Transverse colon (tissue), 4 donors: ENCODE data around the gene PHAF1. TPM values are rescaled to one million over a fixed set of nuclear protein-coding genes. Genes with fewer than 3 reads are reported as not detected.

Experiments
- DNase-seq: peaks from one replicate; pipeline ENCODE4 v3.0.0-alpha.2; 2019
- H3K27ac ChIP-seq, 4 donors: fragments of 200-600 bp; sonication (generic); 2 replicates each; pipeline ENCODE4 v1.5.1; 2016 to 2018; ENCODE audit warnings: inconsistent platforms in 4 of 4
- H3K27me3 ChIP-seq: fragments of 200-600 bp; sonication (generic); 2 replicates; pipeline ENCODE4 v1.5.1; 2017; ENCODE audit warnings: inconsistent platforms
- H3K36me3 ChIP-seq, 4 donors: fragments of 200-600 bp; sonication (generic); 2 replicates each; pipeline ENCODE4 v1.5.1; 2017 to 2019; ENCODE audit warnings: inconsistent platforms in 4 of 4
- H3K4me1 ChIP-seq, 4 donors: fragments of 200-600 bp; sonication (generic); 2 replicates each; pipeline ENCODE4 v1.5.1; 2017 to 2020; ENCODE audit warnings: inconsistent platforms in 4 of 4
- H3K4me3 ChIP-seq, 4 donors: fragments of 200-600 bp; sonication (generic); 1 replicate in 1 of 4; 2 replicates in 3 of 4; pipeline versions ENCODE4 v1.5.1 to v1.6.1; 2017 to 2019; ENCODE audit warnings: inconsistent platforms in 4 of 4
- H3K9me3 ChIP-seq, 2 donors: fragments of 200-600 bp; sonication (generic); 2 replicates each; pipeline ENCODE4 v1.5.1; 2017 to 2019; ENCODE audit warnings: inconsistent platforms in 2 of 2
- CTCF ChIP-seq, 5 experiments: fragments of 200-600 bp in 3 of 5; fragments of 450-650 bp in 2 of 5; sonication (generic) in 3 of 5; IDR thresholded peaks; 1 replicate in 2 of 5; 2 replicates in 3 of 5; pipeline ENCODE4 v1.5.1; 2016 to 2017; ENCODE audit warnings: antibody characterized with exemption in 5 of 5, inconsistent platforms in 3 of 5, mild to moderate bottlenecking in 2 of 5, moderate library complexity in 1 of 5
- EP300 ChIP-seq: sonication (generic); formaldehyde crosslinking; IDR thresholded peaks from one replicate; pipeline ENCODE4 v1.6.1; 2017; ENCODE audit warnings: antibody characterized with exemption, low read depth
- POLR2A ChIP-seq: fragments of 450-650 bp; IDR thresholded peaks from one replicate; pipeline ENCODE4 v1.6.1; 2016; ENCODE audit warnings: antibody characterized with exemption, mild to moderate bottlenecking, moderate library complexity
- POLR2AphosphoS5 ChIP-seq, 3 donors: sonication (generic); formaldehyde crosslinking; IDR thresholded peaks; one replicate each; pipeline ENCODE4 v1.6.1; 2016; ENCODE audit warnings: antibody characterized with exemption in 3 of 3
- WGBS, 2 donors: methylation state at CpG; one replicate each; pipeline ENCODE4 v1.1.5; 2018; ENCODE audit warnings: low coverage in 1 of 2; 5-methylcytosine and 5-hydroxymethylcytosine counted together
- in situ Hi-C, 4 donors: fragments of 200-750 bp; cut with MboI; loops; one replicate each; pipeline versions ENCODE4 v1.15.0 to v1.15.1; 2017; ENCODE audit warnings: low sequenced_read_pairs in 3 of 4, low pct_ligation_motif_present in 1 of 4, low pct_unique_long_range_greater_than_20kb in 1 of 4
- intact Hi-C: fragments of 100-400 bp; cut with DNase I; formaldehyde crosslinking; loops from one replicate; pipeline ENCODE4 v1.15.1; 2023; ENCODE audit warnings: low total_unique reads
- total RNA-seq, 4 donors: library from RNA; depleted of rRNA; stranded (reverse); fragments of >200 nt; gene quantifications; one replicate each; pipeline ENCODE4 v1.1.0, GENCODE V29; 2016

The PHAF1 gene
- total RNA-seq, 4 donors from 2014 or later, result 13.3 to 23.8 (median 17.7) TPM

- in situ Hi-C loops, result no loop called here
- Histone ChIP-seq H3K27me3 (no peaks in the 10 kb centered on the region), H3K36me3 (no peaks in the 10 kb centered on the region), H3K27ac (peak overlapping the region in 1 of 4 donors; percentile 94), H3K4me1 (peaks cover 12 to 32% (median 23%) of the 10 kb centered on the region in 4 donors), H3K9me3 (no peaks in the 10 kb centered on the region), H3K4me3 (peak overlapping the region in 2 of 4 donors; percentile 9 to 77)
- no peak for DNase-seq
- intact Hi-C loops, result loop anchor here (2.0 kb wide), 1 partner anchor 27 kb away; the partner anchor contains the start of genes FBXL8 and TRADD
- 0 to 8% methylated on average over 7 to 12 of the region's 12 CpGs for WGBS, 2 donors
- TF ChIP-seq EP300 (no peak), POLR2AphosphoS5 (IDR thresholded peaks at IDR 0.05) (no peak), CTCF (IDR thresholded peaks at IDR 0.05) (no peak), POLR2A (no peak)
These were observed 76.0 kb downstream of the PHAF1 start for GRCh38 chr16:67185651-67186134.

- Histone ChIP-seq H3K4me3 (no peak overlapping the region), H3K36me3 (no peaks in the 10 kb centered on the region), H3K9me3 (no peaks in the 10 kb centered on the region), H3K27ac (no peak overlapping the region), H3K4me1 (peaks cover 12 to 36% (median 24%) of the 10 kb centered on the region in 4 donors), H3K27me3 (no peaks in the 10 kb centered on the region)
- intact Hi-C loops, result no loop called here
- DNase-seq, result no peak
- WGBS, 2 donors, result 53% methylated on average over 5 of the region's 5 CpGs; no CpG with 5 or more reads in 1 of the 2 donors
- no peak for TF ChIP-seq CTCF (IDR thresholded peaks at IDR 0.05)
- TF ChIP-seq EP300, result no peak
- TF ChIP-seq POLR2A, result no peak
- no peak for TF ChIP-seq POLR2AphosphoS5 (IDR thresholded peaks at IDR 0.05)
- in situ Hi-C loops, result no loop called here
These were observed 76.8 kb downstream of the PHAF1 start for GRCh38 chr16:67186550-67186950.

- intact Hi-C loops, result no loop called here
- 87% methylated on average over 15 of the region's 26 CpGs; no CpG with 5 or more reads in 1 of the 2 donors for WGBS, 2 donors
- no peak overlapping the region for H3K27ac ChIP-seq
- H3K9me3 ChIP-seq, result no peaks in the 10 kb centered on the region
- H3K36me3 ChIP-seq, result no peaks in the 10 kb centered on the region
- no peak for DNase-seq
- no peak overlapping the region for H3K4me3 ChIP-seq
- in situ Hi-C loops, result no loop called here
- TF ChIP-seq POLR2A, result no peak
- TF ChIP-seq CTCF (IDR thresholded peaks at IDR 0.05), result no peak
- no peak for TF ChIP-seq POLR2AphosphoS5 (IDR thresholded peaks at IDR 0.05)
- no peak for TF ChIP-seq EP300
- H3K4me1 ChIP-seq, result peaks cover 12 to 34% (median 25%) of the 10 kb centered on the region in 4 donors
- no peaks in the 10 kb centered on the region for H3K27me3 ChIP-seq
These were observed 77.6 kb downstream of the PHAF1 start for GRCh38 chr16:67187175-67187890.

GRCh38 chr16:67188323-67188722 lies 78.6 kb downstream of the PHAF1 start:
- no peaks in the 10 kb centered on the region for H3K36me3 ChIP-seq
- no peaks in the 10 kb centered on the region for H3K9me3 ChIP-seq
- in situ Hi-C loops (no loop called here), intact Hi-C loops (no loop called here)
- 79% methylated on average over 4 of the region's 4 CpGs; no CpG with 5 or more reads in 1 of the 2 donors for WGBS, 2 donors
- DNase-seq, result no peak
- no peak overlapping the region for H3K4me3 ChIP-seq
- peaks cover 17 to 33% (median 29%) of the 10 kb centered on the region in 4 donors for H3K4me1 ChIP-seq
- TF ChIP-seq CTCF (IDR thresholded peaks at IDR 0.05) (no peak), EP300 (no peak), POLR2A (no peak), POLR2AphosphoS5 (IDR thresholded peaks at IDR 0.05) (no peak)
- no peaks in the 10 kb centered on the region for H3K27me3 ChIP-seq
- no peak overlapping the region for H3K27ac ChIP-seq
